ENCODE measurements around the gene ZNF674.
"Not testable (repeated sequence)": the region's sequence is repeated elsewhere in the genome, so short reads cannot be mapped to it uniquely, and the experiment has no call there.

The ZNF674 gene

DNA sequence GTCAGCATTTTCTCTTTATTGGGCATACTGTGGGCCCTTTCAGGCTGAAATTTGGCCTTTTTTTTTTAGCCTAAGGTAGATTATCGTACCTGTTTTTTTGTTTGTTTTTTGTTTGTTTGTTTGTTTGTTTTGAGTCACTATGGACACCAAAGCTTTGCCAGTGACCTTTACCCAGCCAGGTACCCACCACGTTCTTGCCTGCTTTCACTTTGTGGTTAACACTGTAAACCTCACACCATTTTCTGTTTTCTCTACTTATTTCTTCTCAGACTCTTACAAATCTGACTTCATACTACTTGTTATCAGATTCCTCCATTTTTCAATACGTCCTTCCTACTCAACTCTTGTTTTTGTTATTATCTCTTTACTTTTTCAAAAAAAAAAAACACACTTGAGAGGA, 81.5 kb downstream of the ZNF674 start:
- H3K14ac ChIP-seq (ENCODE audit: low read length in 2 of 2), result no peak overlapping the region
- H3K4me1 ChIP-seq (ENCODE audit: control insufficient read depth, insufficient read depth, low read depth, low read length), result no peaks in the 10 kb centered on the region
- no peak overlapping the region for H3K27ac ChIP-seq (ENCODE audit: low read length, poor library complexity, severe bottlenecking)
- H2BK5ac ChIP-seq (ENCODE audit: low read depth, low read length, poor library complexity, severe bottlenecking), result no peak overlapping the region
- no peak overlapping the region for H2BK120ac ChIP-seq (ENCODE audit: low read depth, low read length)
- no peak overlapping the region for H4K91ac ChIP-seq (ENCODE audit: low read length)
- no peak overlapping the region for H3K18ac ChIP-seq (ENCODE audit: low read depth in 1 of 2, low read length in 2 of 2)
- no peak for DNase-seq
- 88% methylated on average over 2 of the region's 3 CpGs for WGBS
- H3K9ac ChIP-seq (ENCODE audit: low read length), result no peak overlapping the region
- no peak overlapping the region for H2AK5ac ChIP-seq (ENCODE audit: low read length, severe bottlenecking)
- peaks cover 30% of the 10 kb centered on the region for H3K9me3 ChIP-seq (ENCODE audit: control insufficient read depth, low read length)
- H3K36me3 ChIP-seq (ENCODE audit: control insufficient read depth in 1 of 2, insufficient read depth in 2 of 2, low read depth in 1 of 2, low read length in 2 of 2), result peaks cover 16 to 56% of the 10 kb centered on the region in 2 experiments
- H3K4me3 ChIP-seq (ENCODE audit: insufficient read depth in 1 of 2, low read depth in 1 of 2, low read length in 2 of 2), result no peak overlapping the region
- peaks cover 0 to under 1% of the 10 kb centered on the region in 2 experiments for H3K27me3 ChIP-seq (ENCODE audit: control insufficient read depth in 1 of 2, insufficient read depth in 1 of 2, low read length in 2 of 2)
- H3K79me1 ChIP-seq (replicated peaks; ENCODE audit: low read length, poor library complexity, severe bottlenecking), result peaks cover 6% of the 10 kb centered on the region
- no peak overlapping the region for H4K8ac ChIP-seq (ENCODE audit: low read length)
- no peak overlapping the region for H3K4me2 ChIP-seq (ENCODE audit: low read length, poor library complexity, severe bottlenecking)
- no peak overlapping the region for H3K23ac ChIP-seq (ENCODE audit: low read length in 2 of 2)
- H2BK12ac ChIP-seq (ENCODE audit: low read length in 2 of 2), result no peak overlapping the region
- H2BK15ac ChIP-seq (ENCODE audit: low read depth, poor library complexity, severe bottlenecking), result no peak overlapping the region
- H3K4ac ChIP-seq (ENCODE audit: low read depth in 1 of 2, low read length in 2 of 2), result no peak overlapping the region
- H2AFZ ChIP-seq (ENCODE audit: low read depth, low read length), result no peak overlapping the region

- no peak overlapping the region for H3K23ac ChIP-seq (ENCODE audit: low read length in 2 of 2)
- no peak overlapping the region for H2BK120ac ChIP-seq (ENCODE audit: low read depth, low read length)
- no peak for DNase-seq
- no peak overlapping the region for H4K91ac ChIP-seq (ENCODE audit: low read length)
- H2AFZ ChIP-seq (ENCODE audit: low read depth, low read length), result no peak overlapping the region
- H3K79me1 ChIP-seq (replicated peaks; ENCODE audit: low read length, poor library complexity, severe bottlenecking), result peaks cover 6% of the 10 kb centered on the region
- no peak overlapping the region for H3K18ac ChIP-seq (ENCODE audit: low read depth in 1 of 2, low read length in 2 of 2)
- no peak overlapping the region for H2BK5ac ChIP-seq (ENCODE audit: low read depth, low read length, poor library complexity, severe bottlenecking)
- no peak overlapping the region for H3K4me3 ChIP-seq (ENCODE audit: insufficient read depth in 1 of 2, low read depth in 1 of 2, low read length in 2 of 2)
- no peak overlapping the region for H2BK12ac ChIP-seq (ENCODE audit: low read length in 2 of 2)
- H3K27me3 ChIP-seq (ENCODE audit: control insufficient read depth in 1 of 2, insufficient read depth in 1 of 2, low read length in 2 of 2), result peaks cover 0 to 11% of the 10 kb centered on the region in 2 experiments
- H2BK15ac ChIP-seq (ENCODE audit: low read depth, poor library complexity, severe bottlenecking), result no peak overlapping the region
- H3K14ac ChIP-seq (ENCODE audit: low read length in 2 of 2), result no peak overlapping the region
- H3K9me3 ChIP-seq (ENCODE audit: control insufficient read depth, low read length), result peaks cover 13% of the 10 kb centered on the region
- no peak overlapping the region for H3K9ac ChIP-seq (ENCODE audit: low read length)
- H3K27ac ChIP-seq (ENCODE audit: low read length, poor library complexity, severe bottlenecking), result no peak overlapping the region
- H2AK5ac ChIP-seq (ENCODE audit: low read length, severe bottlenecking), result no peak overlapping the region
- no peaks in the 10 kb centered on the region for H3K4me1 ChIP-seq (ENCODE audit: control insufficient read depth, insufficient read depth, low read depth, low read length)
- no peak overlapping the region for H4K8ac ChIP-seq (ENCODE audit: low read length)
- H3K4me2 ChIP-seq (ENCODE audit: low read length, poor library complexity, severe bottlenecking), result no peak overlapping the region
- H3K36me3 ChIP-seq (ENCODE audit: control insufficient read depth in 1 of 2, insufficient read depth in 2 of 2, low read depth in 1 of 2, low read length in 2 of 2), result peaks cover 9 to 42% of the 10 kb centered on the region in 2 experiments
- H3K4ac ChIP-seq (ENCODE audit: low read depth in 1 of 2, low read length in 2 of 2), result no peak overlapping the region
- no CpG with 5 or more reads among the region's 2 CpGs for WGBS
These were observed 83.5 kb downstream of the ZNF674 start for GRCh38 chrX:46461660-46462191.

DNA sequence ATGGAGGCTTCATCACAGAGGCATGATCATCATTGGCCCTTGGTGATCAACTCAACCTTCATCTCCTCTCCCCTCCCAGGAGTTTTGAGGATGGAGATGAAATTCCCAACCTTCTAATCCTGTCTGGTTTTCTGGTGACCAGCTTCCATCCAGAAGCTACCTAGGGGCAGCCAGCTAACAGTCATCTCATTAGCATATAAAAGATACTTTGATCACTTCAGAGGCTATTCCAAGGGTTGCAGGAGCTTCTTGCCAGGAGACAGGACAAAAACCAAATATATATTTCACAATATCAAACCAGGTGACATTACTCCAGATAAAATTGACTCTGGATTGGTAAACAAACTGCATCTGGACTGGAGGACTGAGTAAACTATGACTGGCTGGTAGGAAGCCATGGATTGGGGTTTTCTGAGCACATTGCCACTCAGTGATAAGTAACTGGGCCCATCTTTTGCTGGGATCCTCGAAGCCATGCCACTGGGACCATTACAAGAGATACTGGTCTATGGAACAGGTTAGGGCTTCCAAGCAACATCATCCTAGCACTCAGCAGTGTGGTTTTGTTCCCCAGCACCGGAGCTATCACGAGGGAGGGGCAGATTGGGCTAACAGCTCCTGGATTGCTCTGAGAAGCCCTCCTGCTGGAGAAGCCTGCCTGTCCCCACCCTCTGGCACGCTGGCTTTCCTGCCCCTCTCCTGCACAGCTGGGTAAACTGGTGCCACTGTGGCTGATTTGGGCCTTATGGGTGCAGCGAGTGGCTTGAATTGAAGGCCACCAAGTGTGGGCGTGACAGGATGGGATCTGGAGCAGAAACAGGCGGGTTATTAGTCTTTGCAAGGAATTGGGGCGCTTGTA, 84.2 kb downstream of the ZNF674 start:
- not testable (repeated sequence) for H2AFZ ChIP-seq (ENCODE audit: low read depth, low read length); H3K9me3 ChIP-seq (ENCODE audit: control insufficient read depth, low read length); H4K8ac ChIP-seq (ENCODE audit: low read length); H3K23ac ChIP-seq (ENCODE audit: low read length in 2 of 2); H2AK5ac ChIP-seq (ENCODE audit: low read length, severe bottlenecking); H2BK15ac ChIP-seq (ENCODE audit: low read depth, poor library complexity, severe bottlenecking); H2BK120ac ChIP-seq (ENCODE audit: low read depth, low read length); H3K4me1 ChIP-seq (ENCODE audit: control insufficient read depth, insufficient read depth, low read depth, low read length); DNase-seq; H3K4ac ChIP-seq (ENCODE audit: low read depth in 1 of 2, low read length in 2 of 2); H3K27ac ChIP-seq (ENCODE audit: low read length, poor library complexity, severe bottlenecking); H3K4me2 ChIP-seq (ENCODE audit: low read length, poor library complexity, severe bottlenecking); H3K79me1 ChIP-seq (replicated peaks; ENCODE audit: low read length, poor library complexity, severe bottlenecking); H3K18ac ChIP-seq (ENCODE audit: low read depth in 1 of 2, low read length in 2 of 2); H2BK12ac ChIP-seq (ENCODE audit: low read length in 2 of 2); H2BK5ac ChIP-seq (ENCODE audit: low read depth, low read length, poor library complexity, severe bottlenecking); H4K91ac ChIP-seq (ENCODE audit: low read length); H3K4me3 ChIP-seq (ENCODE audit: insufficient read depth in 1 of 2, low read depth in 1 of 2, low read length in 2 of 2); H3K9ac ChIP-seq (ENCODE audit: low read length); H3K14ac ChIP-seq (ENCODE audit: low read length in 2 of 2)
- 92% methylated on average over 5 of the region's 8 CpGs for WGBS
- peaks cover 9 to 40% of the 10 kb centered on the region in 2 experiments for H3K36me3 ChIP-seq (ENCODE audit: control insufficient read depth in 1 of 2, insufficient read depth in 2 of 2, low read depth in 1 of 2, low read length in 2 of 2)
- H3K27me3 ChIP-seq (ENCODE audit: control insufficient read depth in 1 of 2, insufficient read depth in 1 of 2, low read length in 2 of 2), result peaks cover 0 to 14% of the 10 kb centered on the region in 2 experiments

DNA sequence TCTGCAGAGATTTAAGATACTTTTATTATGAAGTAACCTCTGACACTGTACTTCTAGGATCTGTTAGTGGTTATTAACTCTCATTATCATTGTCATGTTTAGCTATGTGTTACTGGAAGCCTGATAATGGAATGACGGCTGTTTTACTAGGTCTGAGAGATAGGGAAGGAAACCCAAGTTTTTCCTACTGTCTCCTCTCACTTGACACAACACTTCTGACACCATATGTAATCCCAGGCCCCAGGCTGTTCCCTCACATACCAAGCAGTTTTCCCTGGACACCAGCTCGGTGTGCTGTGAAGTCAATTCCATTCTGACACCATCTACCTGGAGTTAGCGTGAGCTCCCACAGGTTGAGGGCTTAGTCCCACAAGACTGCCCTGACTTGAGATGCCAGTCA, 85.6 kb downstream of the ZNF674 start:
- no peak overlapping the region for H2AK5ac ChIP-seq (ENCODE audit: low read length, severe bottlenecking)
- DNase-seq, result no peak
- H3K14ac ChIP-seq (ENCODE audit: low read length in 2 of 2), result no peak overlapping the region
- H3K27ac ChIP-seq (ENCODE audit: low read length, poor library complexity, severe bottlenecking), result no peak overlapping the region
- no peak overlapping the region for H2BK15ac ChIP-seq (ENCODE audit: low read depth, poor library complexity, severe bottlenecking)
- H3K18ac ChIP-seq (ENCODE audit: low read depth in 1 of 2, low read length in 2 of 2), result no peak overlapping the region
- no peak overlapping the region for H3K4me2 ChIP-seq (ENCODE audit: low read length, poor library complexity, severe bottlenecking)
- no peak overlapping the region for H4K91ac ChIP-seq (ENCODE audit: low read length)
- H3K4ac ChIP-seq (ENCODE audit: low read depth in 1 of 2, low read length in 2 of 2), result no peak overlapping the region
- H2BK120ac ChIP-seq (ENCODE audit: low read depth, low read length), result no peak overlapping the region
- 78% methylated on average over 3 of the region's 3 CpGs for WGBS
- H3K27me3 ChIP-seq (ENCODE audit: control insufficient read depth in 1 of 2, insufficient read depth in 1 of 2, low read length in 2 of 2), result peaks cover 0 to 20% of the 10 kb centered on the region in 2 experiments
- peaks cover 3% of the 10 kb centered on the region for H3K9me3 ChIP-seq (ENCODE audit: control insufficient read depth, low read length)
- no peak overlapping the region for H3K9ac ChIP-seq (ENCODE audit: low read length)
- no peak overlapping the region for H3K23ac ChIP-seq (ENCODE audit: low read length in 2 of 2)
- no peaks in the 10 kb centered on the region for H3K4me1 ChIP-seq (ENCODE audit: control insufficient read depth, insufficient read depth, low read depth, low read length)
- H3K79me1 ChIP-seq (replicated peaks; ENCODE audit: low read length, poor library complexity, severe bottlenecking), result peaks cover 5% of the 10 kb centered on the region
- H2BK12ac ChIP-seq (ENCODE audit: low read length in 2 of 2), result no peak overlapping the region
- peaks cover 7 to 39% of the 10 kb centered on the region in 2 experiments for H3K36me3 ChIP-seq (ENCODE audit: control insufficient read depth in 1 of 2, insufficient read depth in 2 of 2, low read depth in 1 of 2, low read length in 2 of 2)
- no peak overlapping the region for H4K8ac ChIP-seq (ENCODE audit: low read length)
- H2AFZ ChIP-seq (ENCODE audit: low read depth, low read length), result no peak overlapping the region
- H3K4me3 ChIP-seq (ENCODE audit: insufficient read depth in 1 of 2, low read depth in 1 of 2, low read length in 2 of 2), result no peak overlapping the region
- no peak overlapping the region for H2BK5ac ChIP-seq (ENCODE audit: low read depth, low read length, poor library complexity, severe bottlenecking)

Data from mesenchymal stem cell (in vitro differentiated cells and primary cell).